Kidney (tissue), 14 donors: ENCODE data around the gene ARHGAP26. TPM values are rescaled to one million over a fixed set of nuclear protein-coding genes. Genes with fewer than 3 reads are reported as not detected.
A peak's percentile ranks its signal among the peaks of the same experiment; 100 is the strongest.

Source experiments
- DNase-seq, 5 donors: peaks; one replicate each; pipeline ENCODE4 v3.0.0-alpha.2; 2013 to 2020
- FAIRE-seq: peaks from 2 replicates; lab custom pipeline; 2012; peaks lifted over from hg19 to GRCh38; lab: Jason Lieb, UNC
- H3K27ac ChIP-seq, 2 donors: one replicate each; pipeline ENCODE4 v1.7.0; 2013; ENCODE audit warnings: low read depth in 2 of 2, low read length in 2 of 2, inconsistent platforms in 1 of 2
- H3K27me3 ChIP-seq: one replicate; pipeline ENCODE4 v1.7.1; 2013; ENCODE audit warnings: low read length, inconsistent platforms; ENCODE audit not compliant: control insufficient read depth, insufficient read depth
- H3K36me3 ChIP-seq, 3 donors: one replicate each; pipeline versions ENCODE4 v1.7.0 to v1.7.1; 2013; ENCODE audit warnings: low read length in 3 of 3, control low read depth in 1 of 3, inconsistent platforms in 1 of 3; ENCODE audit not compliant: insufficient read depth in 3 of 3, control insufficient read depth in 2 of 3
- H3K4me1 ChIP-seq, 3 donors: one replicate each; pipeline versions ENCODE4 v1.7.0 to v1.7.1; 2013; ENCODE audit warnings: low read length in 3 of 3, inconsistent platforms in 1 of 3, low read depth in 1 of 3; ENCODE audit not compliant: control insufficient read depth in 2 of 3, insufficient read depth in 2 of 3
- H3K4me3 ChIP-seq, 3 donors: one replicate each; pipeline versions ENCODE4 v1.7.0 to v1.8.1; 2013; ENCODE audit warnings: low read length in 3 of 3, control low read depth in 1 of 3, inconsistent platforms in 1 of 3
- H3K9ac ChIP-seq, 3 donors: one replicate each; pipeline versions ENCODE4 v1.7.0 to v1.7.1; 2013; ENCODE audit warnings: low read length in 3 of 3, control low read depth in 1 of 3, inconsistent platforms in 1 of 3
- H3K9me3 ChIP-seq, 3 donors: one replicate each; pipeline versions ENCODE4 v1.7.0 to v1.7.1; 2013; ENCODE audit warnings: low read length in 3 of 3, control low read depth in 1 of 3, inconsistent platforms in 1 of 3; ENCODE audit not compliant: control insufficient read depth in 2 of 3, insufficient read depth in 1 of 3
- CTCF ChIP-seq: IDR thresholded peaks from 3 replicates; pipeline ENCODE4 v1.5.1; 2012; ENCODE audit warnings: mild to moderate bottlenecking, moderate library complexity, borderline replicate concordance; ENCODE audit not compliant: insufficient read depth; ENCODE audit errors: extremely low read depth
- intact Hi-C: fragments of 100-400 bp; cut with DNase I; formaldehyde crosslinking; loops from one replicate; pipeline ENCODE4 v1.11.1; 2022
- polyA plus RNA-seq: library from polyadenylated mRNA; stranded (reverse); fragments of 350-450 nt; fragmentation: Illumina TruSeq; extraction: RNeasy Lipid Tissue Mini Kit (QIAGEN cat#74804); gene quantifications from one replicate; pipeline ENCODE4 v1.2.3, GENCODE V29; 2014; ENCODE audit warnings: low read depth, low replicate concordance; ENCODE audit not compliant: insufficient read depth
- total RNA-seq: library from RNA; stranded (reverse); fragmentation: NEBNext Ultra II Directional; extraction: Animal tissue kit (Norgen Biotek cat#: 25700); gene quantifications from one replicate; pipeline ENCODE4 v1.2.1, GENCODE V29; 2021
- donor health status: control.
- donor health status: control.
- donor health status: control.
- donor health status: control.
- donor health status: control.
- donor health status: DM: yes; HTN: yes; CAD: no.
- donor health status: Normal renal cell carcinoma (clear cell type).

Gene ARHGAP26
- total and polyA plus RNA-seq, 2 donors from 2014 or later, result 2.5 to 85.7 TPM

GRCh38 chr5:143129203-143129602, 359.0 kb downstream of the ARHGAP26 start:
- TF ChIP-seq CTCF, result no peak
- Histone ChIP-seq H3K4me1 (peaks cover 8 to 33% (median 9%) of the 10 kb centered on the region in 3 donors), H3K4me3 (no peak overlapping the region), H3K36me3 (no peaks in the 10 kb centered on the region), H3K9ac (no peak overlapping the region), H3K9me3 (no peaks in the 10 kb centered on the region), H3K27ac (no peak overlapping the region), H3K27me3 (no peaks in the 10 kb centered on the region)
- intact Hi-C loops, result no loop called here
- DNase-seq, result no peak
- no peak for FAIRE-seq

GRCh38 chr5:143129910-143130612, 359.9 kb downstream of the ARHGAP26 start:
- no peaks in the 10 kb centered on the region for H3K27me3 ChIP-seq
- H3K4me1 ChIP-seq, result peaks cover 8 to 33% (median 9%) of the 10 kb centered on the region in 3 donors
- no peak for TF ChIP-seq CTCF
- H3K9ac ChIP-seq, result no peak overlapping the region
- DNase-seq, result peak in 1 of 5 donors; percentile 43
- no peak for FAIRE-seq
- no peak overlapping the region for H3K4me3 ChIP-seq
- H3K36me3 ChIP-seq, result no peaks in the 10 kb centered on the region
- no peaks in the 10 kb centered on the region for H3K9me3 ChIP-seq
- intact Hi-C loops, result no loop called here
- no peak overlapping the region for H3K27ac ChIP-seq

GRCh38 chr5:143130613-143131305, 360.6 kb downstream of the ARHGAP26 start:
- Histone ChIP-seq H3K27ac (no peak overlapping the region), H3K27me3 (no peaks in the 10 kb centered on the region), H3K4me1 (peaks cover 8 to 33% (median 9%) of the 10 kb centered on the region in 3 donors), H3K4me3 (no peak overlapping the region), H3K36me3 (no peaks in the 10 kb centered on the region), H3K9me3 (no peaks in the 10 kb centered on the region), H3K9ac (no peak overlapping the region)
- FAIRE-seq (no peak), DNase-seq (peak in 1 of 5 donors; percentile 53)
- intact Hi-C loops, result no loop called here
- no peak for TF ChIP-seq CTCF
